GM12878 (cell line): Measurements from ENCODE around the gene GID4. TPM values are rescaled to one million over a fixed set of nuclear protein-coding genes. Genes with fewer than 3 reads are reported as not detected.

Source experiments
- ATAC-seq: fragments of 200-7000 bp; cut with Tn5 transposase; 3 replicates; pipeline ENCODE4 v1.9.1; 2020; ENCODE audit warnings: mild to moderate bottlenecking, moderate library complexity
- BruUV-seq: library from RNA; stranded (reverse); fragments of 400-500 nt; replicated peaks from 2 replicates; lab custom pipeline; 2021; lab: Mats Ljungman, UMichigan
- CTCF ChIA-PET: fragments of 300-600 bp; sonication (Branson Sonifier 250); formaldehyde crosslinking; extraction: SDS; loops from one replicate; lab custom pipeline; 2021; ENCODE audit warnings: inconsistent platforms; lab: Yijun Ruan, JAX
- POLR2A ChIA-PET: fragments of 350-600 bp; formaldehyde crosslinking; extraction: SDS; loops from one replicate; lab custom pipeline; 2021; ENCODE audit warnings: inconsistent platforms; lab: Charles Lee
- RAD21 ChIA-PET: fragments of 300-600 bp; sonication (Branson Sonifier 250); formaldehyde crosslinking; loops from one replicate; lab custom pipeline; 2023; ENCODE audit warnings: antibody characterized with exemption; ENCODE audit not compliant: unreplicated experiment; lab: Charles Lee
- SMC1A ChIA-PET: fragments of 300-600 bp; sonication (Branson Sonifier 250); formaldehyde crosslinking; loops from one replicate; lab custom pipeline; 2023; ENCODE audit not compliant: unreplicated experiment, uncharacterized antibody; lab: Charles Lee
- DNase-seq: peaks from one replicate; pipeline ENCODE4 v3.0.0-alpha.2; 2011; ENCODE audit warnings: low read depth, low spot score
- FAIRE-seq: peaks from 3 replicates; lab custom pipeline; 2011; peaks lifted over from hg19 to GRCh38; lab: Jason Lieb, UNC
- H2AFZ ChIP-seq: 2 replicates; pipeline ENCODE4 v1.6.0; 2011; ENCODE audit warnings: low read depth, low read length, control low read depth; ENCODE audit not compliant: control insufficient read depth
- H3K27ac ChIP-seq: 2 replicates; pipeline ENCODE4 v1.5.1; 2011; ENCODE audit warnings: control low read depth; ENCODE audit not compliant: control insufficient read depth, insufficient read depth
- H3K27me3 ChIP-seq, 2 experiments: replicated peaks in 1 of 2; 2 replicates each; pipeline versions ENCODE4 v1.6.0 to v1.6.1; 2011; ENCODE audit warnings: low read length in 1 of 2; ENCODE audit not compliant: control insufficient read depth in 2 of 2, insufficient read depth in 2 of 2
- H3K36me3 ChIP-seq, 2 experiments: 2 replicates each; pipeline ENCODE4 v1.5.1; 2011; ENCODE audit warnings: low read length in 1 of 2; ENCODE audit not compliant: control insufficient read depth in 2 of 2, insufficient read depth in 2 of 2
- H3K4me1 ChIP-seq: 2 replicates; pipeline ENCODE4 v1.6.1; 2011; ENCODE audit warnings: mild to moderate bottlenecking, low read length, moderate library complexity, mixed read lengths; ENCODE audit not compliant: control insufficient read depth, insufficient read depth
- H3K4me2 ChIP-seq: 2 replicates; pipeline ENCODE4 v1.6.0; 2011; ENCODE audit warnings: control low read depth; ENCODE audit not compliant: control insufficient read depth, insufficient read depth
- H3K4me3 ChIP-seq: fragments of 200-600 bp; sonication (generic); 2 replicates; pipeline ENCODE4 v1.5.1; 2016
- H3K79me2 ChIP-seq: 2 replicates; pipeline ENCODE4 v1.6.0; 2011; ENCODE audit warnings: low read length; ENCODE audit not compliant: control insufficient read depth, insufficient read depth
- H3K9ac ChIP-seq: 2 replicates; pipeline ENCODE4 v1.8.0; 2011; ENCODE audit warnings: low read length, control low read depth, mixed read lengths; ENCODE audit not compliant: control insufficient read depth, insufficient read depth
- H3K9me3 ChIP-seq: replicated peaks from 3 replicates; pipeline ENCODE4 v1.5.1; 2011; ENCODE audit warnings: mild to moderate bottlenecking, low read length; ENCODE audit not compliant: control insufficient read depth, insufficient read depth
- H4K20me1 ChIP-seq: 2 replicates; pipeline ENCODE4 v1.6.0; 2011; ENCODE audit not compliant: control insufficient read depth, insufficient read depth
- BHLHE40 ChIP-seq, 2 experiments: fragments of 450-650 bp in 1 of 2; IDR thresholded peaks; 2 replicates each; pipeline ENCODE4 v1.6.1; 2011 to 2017; ENCODE audit warnings: low read depth in 2 of 2, borderline replicate concordance in 1 of 2, improper control_type of control experiment in 1 of 2, low read length in 1 of 2, mild to moderate bottlenecking in 1 of 2
- EED ChIP-seq: sonication (generic); IDR thresholded peaks from 2 replicates; pipeline ENCODE4 v1.6.1; 2016; ENCODE audit warnings: antibody characterized with exemption, low read depth
- MYC ChIP-seq: IDR thresholded peaks from 2 replicates; pipeline ENCODE4 v1.6.1; 2011; ENCODE audit warnings: mild to moderate bottlenecking, low read length, moderate library complexity, inconsistent platforms; ENCODE audit not compliant: insufficient read depth, insufficient replicate concordance, insufficient read length, severe bottlenecking
- NR2F1 ChIP-seq: fragments of 450-650 bp; conservative IDR thresholded peaks from 2 replicates; pipeline ENCODE4 v1.6.1; 2017; ENCODE audit warnings: mild to moderate bottlenecking
- RUNX3 ChIP-seq: IDR thresholded peaks from 2 replicates; pipeline ENCODE4 v1.6.1; 2012; ENCODE audit warnings: low read length, inconsistent platforms
- STAT3 ChIP-seq: IDR thresholded peaks from 2 replicates; pipeline ENCODE4 v1.6.1; 2011; ENCODE audit warnings: low read depth, low read length, improper control_type of control experiment
- SUPT20H ChIP-seq: IDR thresholded peaks from 2 replicates; pipeline ENCODE4 v1.6.1; 2011; ENCODE audit warnings: low read depth, mild to moderate bottlenecking, low read length, moderate library complexity, borderline replicate concordance; ENCODE audit not compliant: control insufficient read depth
- TAF1 ChIP-seq: IDR thresholded peaks from 2 replicates; pipeline ENCODE4 v1.6.1; 2011; ENCODE audit warnings: mild to moderate bottlenecking, low read depth, low read length, borderline replicate concordance
- TCF3 ChIP-seq: IDR thresholded peaks from 2 replicates; pipeline ENCODE4 v1.6.1; 2012; ENCODE audit warnings: low read depth, mild to moderate bottlenecking, low read length, borderline replicate concordance; ENCODE audit not compliant: insufficient read depth
- YY1 ChIP-seq: IDR thresholded peaks from 2 replicates; pipeline ENCODE4 v1.6.1; 2011; ENCODE audit warnings: low read depth, mild to moderate bottlenecking, low read length
- WGBS: methylation state at CpG from one replicate; pipeline ENCODE4 v1.1.6; 2016; ENCODE audit warnings: low lambda C conversion rate; ENCODE audit not compliant: insufficient replicate concordance, insufficient coverage; ENCODE audit errors: missing lambda C conversion rate; 5-methylcytosine and 5-hydroxymethylcytosine counted together
- in situ Hi-C: fragments of 300-500 bp; cut with MboI; formaldehyde crosslinking; loops from 9 replicates; pipeline ENCODE4 v1.14.3; 2018; ENCODE audit warnings: mixed read lengths
- intact Hi-C: fragments of 100-400 bp; cut with micrococcal nuclease; formaldehyde crosslinking; loops from one replicate; pipeline ENCODE4 v1.14.2; 2022; ENCODE audit not compliant: unreplicated experiment
- polyA plus RNA-seq, 11 experiments: library from polyadenylated mRNA; depleted of rRNA in 4 of 11; unstranded in 6 of 11; stranded (reverse) in 5 of 11; fragments of >200 nt; fragmentation: Nextera tagmentation in 4 of 11; fragmentation: Illumina TruSeq in 1 of 11; extraction: Ambion mirVana in 4 of 11; extraction: Trizol in 1 of 11; gene quantifications; 1 replicate in 1 of 11; 2 replicates in 10 of 11; pipeline versions ENCODE4 v1.2.1 to v1.2.3, GENCODE V29; 2011 to 2016; ENCODE audit warnings: inconsistent platforms in 2 of 11, missing spikeins in 2 of 11, low read depth in 1 of 11
- total RNA-seq, 4 experiments: library from RNA; depleted of rRNA in 3 of 4; stranded (reverse); fragments of >200 nt in 3 of 4; fragmentation: Illumina TruSeq in 1 of 4; extraction: Trizol in 1 of 4; gene quantifications; 2 replicates each; pipeline versions ENCODE4 v1.2.1 to v1.2.3, GENCODE V29; 2013 to 2021
- TF ChIP-seq, protein P1 (sequence below): fragments of 450-650 bp; IDR thresholded peaks from 2 replicates; pipeline ENCODE4 v1.6.1; 2016; ENCODE audit warnings: mild to moderate bottlenecking, moderate library complexity, borderline replicate concordance
- TF ChIP-seq, protein P2 (sequence below): fragments of 450-650 bp; conservative IDR thresholded peaks from 2 replicates; pipeline ENCODE4 v1.6.1; 2017; ENCODE audit warnings: mild to moderate bottlenecking, moderate library complexity
- TF ChIP-seq, protein P3 (sequence below): fragments of 450-650 bp; IDR thresholded peaks from 2 replicates; pipeline ENCODE4 v1.6.1; 2017; ENCODE audit warnings: mild to moderate bottlenecking, moderate library complexity

GID4 gene
- total and polyA plus RNA-seq, 10 of the 15 experiments (the other 5 are each of a cell fraction or from before 2014, with no cell fraction given) = 0.93 to 7.3 (median 3.6) TPM

DNA sequence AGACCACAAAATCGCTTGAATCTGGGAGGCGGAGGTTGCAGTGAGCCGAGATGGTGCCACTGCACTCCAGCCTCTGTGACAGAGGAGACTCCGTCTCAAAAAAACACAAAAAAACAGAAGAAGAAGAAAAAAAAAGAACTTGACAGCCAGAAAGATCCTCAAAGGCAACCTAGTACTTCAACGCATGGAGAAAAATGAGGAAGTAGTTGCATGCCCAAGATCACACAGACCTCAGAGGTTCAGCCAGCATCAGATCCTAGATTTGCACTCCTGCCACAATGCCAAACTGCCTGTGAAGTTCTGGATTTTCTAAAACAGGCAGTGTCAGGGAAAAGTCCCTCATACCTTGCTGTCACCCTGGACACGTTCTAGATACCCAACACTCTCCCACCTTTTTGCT, 1.7 kb upstream of the GID4 start:
- WGBS = 33% methylated on average over 6 of the region's 6 CpGs
- H3K4me3 ChIP-seq = peak overlapping the region; percentile 80
- CTCF ChIA-PET = interaction anchor here (1.0 to 2.4 kb wide), 3 partner anchors 53 to 147 kb away, joined by 4 to 7 read pairs (median 6); no protein-coding TSS in a partner anchor
- TF ChIP-seq BHLHE40 (IDR thresholded peaks at IDR 0.05; ENCODE audit: borderline replicate concordance in 1 of 2, low read depth in 2 of 2, low read length in 1 of 2) = no peak
- TF ChIP-seq MYC = no peak
- no peak for TF ChIP-seq TCF3
- TF ChIP-seq SUPT20H = no peak
- TF ChIP-seq, protein P1, sequence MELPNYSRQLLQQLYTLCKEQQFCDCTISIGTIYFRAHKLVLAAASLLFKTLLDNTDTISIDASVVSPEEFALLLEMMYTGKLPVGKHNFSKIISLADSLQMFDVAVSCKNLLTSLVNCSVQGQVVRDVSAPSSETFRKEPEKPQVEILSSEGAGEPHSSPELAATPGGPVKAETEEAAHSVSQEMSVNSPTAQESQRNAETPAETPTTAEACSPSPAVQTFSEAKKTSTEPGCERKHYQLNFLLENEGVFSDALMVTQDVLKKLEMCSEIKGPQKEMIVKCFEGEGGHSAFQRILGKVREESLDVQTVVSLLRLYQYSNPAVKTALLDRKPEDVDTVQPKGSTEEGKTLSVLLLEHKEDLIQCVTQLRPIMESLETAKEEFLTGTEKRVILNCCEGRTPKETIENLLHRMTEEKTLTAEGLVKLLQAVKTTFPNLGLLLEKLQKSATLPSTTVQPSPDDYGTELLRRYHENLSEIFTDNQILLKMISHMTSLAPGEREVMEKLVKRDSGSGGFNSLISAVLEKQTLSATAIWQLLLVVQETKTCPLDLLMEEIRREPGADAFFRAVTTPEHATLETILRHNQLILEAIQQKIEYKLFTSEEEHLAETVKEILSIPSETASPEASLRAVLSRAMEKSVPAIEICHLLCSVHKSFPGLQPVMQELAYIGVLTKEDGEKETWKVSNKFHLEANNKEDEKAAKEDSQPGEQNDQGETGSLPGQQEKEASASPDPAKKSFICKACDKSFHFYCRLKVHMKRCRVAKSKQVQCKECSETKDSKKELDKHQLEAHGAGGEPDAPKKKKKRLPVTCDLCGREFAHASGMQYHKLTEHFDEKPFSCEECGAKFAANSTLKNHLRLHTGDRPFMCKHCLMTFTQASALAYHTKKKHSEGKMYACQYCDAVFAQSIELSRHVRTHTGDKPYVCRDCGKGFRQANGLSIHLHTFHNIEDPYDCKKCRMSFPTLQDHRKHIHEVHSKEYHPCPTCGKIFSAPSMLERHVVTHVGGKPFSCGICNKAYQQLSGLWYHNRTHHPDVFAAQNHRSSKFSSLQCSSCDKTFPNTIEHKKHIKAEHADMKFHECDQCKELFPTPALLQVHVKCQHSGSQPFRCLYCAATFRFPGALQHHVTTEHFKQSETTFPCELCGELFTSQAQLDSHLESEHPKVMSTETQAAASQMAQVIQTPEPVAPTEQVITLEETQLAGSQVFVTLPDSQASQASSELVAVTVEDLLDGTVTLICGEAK = no peak
- TF ChIP-seq YY1 = no peak
- TF ChIP-seq, protein P2, sequence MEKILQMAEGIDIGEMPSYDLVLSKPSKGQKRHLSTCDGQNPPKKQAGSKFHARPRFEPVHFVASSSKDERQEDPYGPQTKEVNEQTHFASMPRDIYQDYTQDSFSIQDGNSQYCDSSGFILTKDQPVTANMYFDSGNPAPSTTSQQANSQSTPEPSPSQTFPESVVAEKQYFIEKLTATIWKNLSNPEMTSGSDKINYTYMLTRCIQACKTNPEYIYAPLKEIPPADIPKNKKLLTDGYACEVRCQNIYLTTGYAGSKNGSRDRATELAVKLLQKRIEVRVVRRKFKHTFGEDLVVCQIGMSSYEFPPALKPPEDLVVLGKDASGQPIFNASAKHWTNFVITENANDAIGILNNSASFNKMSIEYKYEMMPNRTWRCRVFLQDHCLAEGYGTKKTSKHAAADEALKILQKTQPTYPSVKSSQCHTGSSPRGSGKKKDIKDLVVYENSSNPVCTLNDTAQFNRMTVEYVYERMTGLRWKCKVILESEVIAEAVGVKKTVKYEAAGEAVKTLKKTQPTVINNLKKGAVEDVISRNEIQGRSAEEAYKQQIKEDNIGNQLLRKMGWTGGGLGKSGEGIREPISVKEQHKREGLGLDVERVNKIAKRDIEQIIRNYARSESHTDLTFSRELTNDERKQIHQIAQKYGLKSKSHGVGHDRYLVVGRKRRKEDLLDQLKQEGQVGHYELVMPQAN = 0 out of 2 replicates have a peak, but pooled peaks have one; percentile 32
- TF ChIP-seq STAT3 = no peak
- no peak for TF ChIP-seq TAF1
- TF ChIP-seq RUNX3 = no peak
- TF ChIP-seq NR2F1 = no peak
- TF ChIP-seq EED = no peak
- TF ChIP-seq, protein P3, sequence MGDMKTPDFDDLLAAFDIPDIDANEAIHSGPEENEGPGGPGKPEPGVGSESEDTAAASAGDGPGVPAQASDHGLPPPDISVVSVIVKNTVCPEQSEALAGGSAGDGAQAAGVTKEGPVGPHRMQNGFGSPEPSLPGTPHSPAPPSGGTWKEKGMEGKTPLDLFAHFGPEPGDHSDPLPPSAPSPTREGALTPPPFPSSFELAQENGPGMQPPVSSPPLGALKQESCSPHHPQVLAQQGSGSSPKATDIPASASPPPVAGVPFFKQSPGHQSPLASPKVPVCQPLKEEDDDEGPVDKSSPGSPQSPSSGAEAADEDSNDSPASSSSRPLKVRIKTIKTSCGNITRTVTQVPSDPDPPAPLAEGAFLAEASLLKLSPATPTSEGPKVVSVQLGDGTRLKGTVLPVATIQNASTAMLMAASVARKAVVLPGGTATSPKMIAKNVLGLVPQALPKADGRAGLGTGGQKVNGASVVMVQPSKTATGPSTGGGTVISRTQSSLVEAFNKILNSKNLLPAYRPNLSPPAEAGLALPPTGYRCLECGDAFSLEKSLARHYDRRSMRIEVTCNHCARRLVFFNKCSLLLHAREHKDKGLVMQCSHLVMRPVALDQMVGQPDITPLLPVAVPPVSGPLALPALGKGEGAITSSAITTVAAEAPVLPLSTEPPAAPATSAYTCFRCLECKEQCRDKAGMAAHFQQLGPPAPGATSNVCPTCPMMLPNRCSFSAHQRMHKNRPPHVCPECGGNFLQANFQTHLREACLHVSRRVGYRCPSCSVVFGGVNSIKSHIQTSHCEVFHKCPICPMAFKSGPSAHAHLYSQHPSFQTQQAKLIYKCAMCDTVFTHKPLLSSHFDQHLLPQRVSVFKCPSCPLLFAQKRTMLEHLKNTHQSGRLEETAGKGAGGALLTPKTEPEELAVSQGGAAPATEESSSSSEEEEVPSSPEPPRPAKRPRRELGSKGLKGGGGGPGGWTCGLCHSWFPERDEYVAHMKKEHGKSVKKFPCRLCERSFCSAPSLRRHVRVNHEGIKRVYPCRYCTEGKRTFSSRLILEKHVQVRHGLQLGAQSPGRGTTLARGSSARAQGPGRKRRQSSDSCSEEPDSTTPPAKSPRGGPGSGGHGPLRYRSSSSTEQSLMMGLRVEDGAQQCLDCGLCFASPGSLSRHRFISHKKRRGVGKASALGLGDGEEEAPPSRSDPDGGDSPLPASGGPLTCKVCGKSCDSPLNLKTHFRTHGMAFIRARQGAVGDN = no peak

More for the DNA sequence above, 1.7 kb upstream of the GID4 start:
- H3K27ac ChIP-seq = peak overlapping the region; percentile 29; the same call in 1 of the 2 replicates
- DNase-seq (no peak), FAIRE-seq (peak; percentile 23), ATAC-seq (no peak)
- peak overlapping the region; percentile 93 for H3K4me2 ChIP-seq
- H3K79me2 ChIP-seq = peaks cover 27% of the 10 kb centered on the region
- in situ Hi-C loops = no loop called here
- no peaks in the 10 kb centered on the region for H3K36me3 ChIP-seq
- ChIA-PET SMC1A (interaction anchor here (1.0 kb wide), 1 partner anchor 12 kb away, joined by 4 read pairs; no protein-coding TSS in a partner anchor), POLR2A (interaction anchor here (1.9 kb wide), 1 partner anchor 65 kb away, joined by 6 read pairs; the partner anchor contains the start of genes DRC3 and TOM1L2), RAD21 (interaction anchor here (1.3 to 1.4 kb wide), 2 partner anchors 65 to 78 kb away, joined by 3 read pairs; partner anchors contain the start of genes DRC3 and TOM1L2)
- BruUV-seq = no TSS peak
- intact Hi-C loops = loop anchor here (5.0 kb wide), 2 partner anchors 80 to 215 kb away; no protein-coding TSS in a partner anchor
- no peaks in the 10 kb centered on the region for H3K27me3 ChIP-seq
- H3K9me3 ChIP-seq = no peaks in the 10 kb centered on the region
- H3K4me1 ChIP-seq = peaks cover 21% of the 10 kb centered on the region
- no peaks in the 10 kb centered on the region for H4K20me1 ChIP-seq
- H3K9ac ChIP-seq = no peak overlapping the region
- no peak overlapping the region for H2AFZ ChIP-seq
